ENCODE results near the gene LRP1.
A peak's percentile ranks its signal among the peaks of the same experiment; 100 is the strongest.

LRP1 gene

DNA sequence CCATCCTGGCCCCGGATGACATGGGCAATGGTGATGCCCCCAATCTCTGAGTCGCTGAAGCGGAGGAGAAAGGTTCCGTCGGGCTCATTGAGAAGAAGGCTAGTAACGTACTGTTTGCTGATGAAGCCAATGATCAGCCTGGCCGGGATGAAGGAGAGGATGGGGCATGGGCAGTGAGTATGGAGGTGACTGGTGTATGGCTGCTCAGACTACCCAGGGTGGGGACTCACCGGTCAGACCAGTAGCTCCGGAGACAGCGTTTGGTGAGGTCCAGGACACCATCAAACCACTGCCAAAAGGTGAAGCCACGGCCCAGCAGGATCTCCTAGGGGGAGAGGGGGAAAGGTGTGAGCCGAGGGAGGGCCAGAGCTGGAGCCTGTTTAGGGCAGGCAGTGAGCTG, 28.5 kb upstream of the LRP1 start:
- no peaks in the 10 kb centered on the region for H3K4me1 ChIP-seq
- H3K36me3 ChIP-seq (replicated peaks) = peaks cover 18% of the 10 kb centered on the region
- in situ Hi-C loops (cut with MboI; ENCODE audit: low sequenced_read_pairs) = no loop called here
- H3K4me3 ChIP-seq = no peak overlapping the region
- no peaks in the 10 kb centered on the region for H3K27me3 ChIP-seq (ENCODE audit: low read depth)
- H3K9me3 ChIP-seq = no peaks in the 10 kb centered on the region
- no peak for DNase-seq (ENCODE audit: low spot score in 2 of 2)

DNA sequence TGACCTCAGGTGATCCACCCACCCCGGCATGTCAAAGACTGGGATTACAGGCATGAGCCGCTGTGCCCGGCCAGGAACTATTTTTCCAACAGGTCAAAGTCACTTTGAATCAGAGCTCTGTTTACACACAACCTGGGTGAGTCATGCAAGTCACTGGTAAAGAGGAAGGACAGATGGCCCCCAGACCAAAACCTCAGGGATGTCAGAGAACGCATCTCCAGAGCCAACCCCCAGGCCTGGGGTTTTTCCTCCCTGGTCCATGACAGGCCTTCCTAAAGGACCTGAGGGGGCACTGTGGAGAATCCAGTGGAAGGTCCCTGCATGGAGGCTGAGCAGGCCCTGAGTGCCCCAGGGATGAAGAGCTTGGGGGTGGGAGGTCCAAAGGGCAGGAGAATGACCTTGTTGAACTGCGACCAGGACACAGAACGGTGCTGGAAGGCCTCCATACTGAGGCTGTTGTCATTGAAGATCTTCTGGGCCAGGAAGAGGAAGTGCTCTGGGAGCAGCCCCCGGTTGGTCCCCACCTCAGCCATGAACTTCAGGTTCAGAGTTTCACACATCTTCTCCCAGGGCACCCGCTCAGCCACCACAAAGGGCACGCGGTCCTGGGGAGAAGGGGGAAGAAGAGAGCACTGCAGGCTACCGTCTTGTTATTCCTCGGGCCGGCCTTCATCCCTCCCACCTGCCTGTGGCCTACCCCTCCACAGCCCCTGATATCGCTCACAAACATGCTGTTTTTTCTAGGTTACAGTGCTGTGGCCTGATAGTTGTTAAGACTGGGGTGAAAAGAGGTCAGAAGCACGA, 26.2 kb upstream of the LRP1 start:
- H3K9me3 ChIP-seq = no peaks in the 10 kb centered on the region
- DNase-seq (ENCODE audit: low spot score in 2 of 2) = no peak
- H3K4me3 ChIP-seq = no peak overlapping the region
- in situ Hi-C loops (cut with MboI; ENCODE audit: low sequenced_read_pairs) = no loop called here
- no peaks in the 10 kb centered on the region for H3K4me1 ChIP-seq
- no peaks in the 10 kb centered on the region for H3K27me3 ChIP-seq (ENCODE audit: low read depth)
- H3K36me3 ChIP-seq (replicated peaks) = peaks cover 12% of the 10 kb centered on the region

DNA sequence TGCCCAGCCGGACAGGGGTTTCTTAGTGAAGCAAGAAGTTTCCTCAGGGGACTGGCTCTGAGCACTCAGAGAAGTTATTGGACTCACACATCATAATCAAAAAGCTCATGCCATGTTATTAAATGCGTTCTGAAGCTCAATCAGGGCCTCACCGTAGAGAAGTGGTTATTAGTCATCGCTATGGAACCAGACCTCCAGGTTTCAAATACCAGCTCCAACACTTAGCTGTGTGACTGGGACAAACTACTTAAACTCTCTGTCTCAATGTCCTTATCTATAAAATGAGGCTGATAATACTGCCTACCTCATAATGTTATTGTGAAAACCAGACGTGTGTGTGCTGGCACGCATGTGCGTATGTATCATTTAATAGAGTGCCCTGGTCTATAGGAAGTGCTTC, 24.4 kb upstream of the LRP1 start:
- Histone ChIP-seq H3K4me1 (no peaks in the 10 kb centered on the region; the same call in 1 of the 2 replicates), H3K36me3 (replicated peaks) (peaks cover 13% of the 10 kb centered on the region), H3K4me3 (no peak overlapping the region), H3K27me3 (ENCODE audit: low read depth) (no peaks in the 10 kb centered on the region), H3K9me3 (no peaks in the 10 kb centered on the region)
- in situ Hi-C loops (cut with MboI; ENCODE audit: low sequenced_read_pairs) = no loop called here
- no peak for DNase-seq (ENCODE audit: low spot score in 2 of 2)

DNA sequence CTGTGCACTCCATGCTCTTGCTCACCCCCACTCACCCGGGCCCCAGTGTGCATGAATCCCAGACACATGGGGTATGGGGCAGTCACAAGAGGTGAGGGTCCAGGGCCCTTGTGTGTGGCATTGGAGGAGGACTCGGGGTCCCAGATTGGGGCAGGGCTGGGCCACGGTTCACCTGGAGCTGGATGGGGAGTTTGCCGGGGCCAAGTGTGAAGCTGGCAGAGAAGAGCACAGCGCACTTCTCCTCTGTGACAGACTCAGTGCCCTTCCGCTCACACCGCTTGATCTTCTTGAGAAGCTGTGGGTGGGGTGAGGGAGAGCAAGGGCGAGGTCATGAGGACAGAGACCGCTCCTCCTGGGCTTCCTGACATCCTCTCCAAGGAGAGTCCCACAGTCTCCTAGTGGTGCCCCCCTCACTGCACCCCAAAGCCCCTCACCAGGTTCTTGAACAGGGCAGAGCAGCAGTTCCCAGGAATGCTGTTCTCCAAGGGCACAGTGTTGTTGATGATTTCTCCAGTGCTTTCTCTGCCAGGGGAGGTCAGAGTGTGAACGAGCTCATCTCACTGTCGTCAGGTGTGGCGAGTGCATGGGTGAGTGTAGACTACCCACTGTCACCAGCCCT, 23.9 kb upstream of the LRP1 start:
- in situ Hi-C loops (cut with MboI; ENCODE audit: low sequenced_read_pairs) = no loop called here
- Histone ChIP-seq H3K27me3 (ENCODE audit: low read depth) (no peaks in the 10 kb centered on the region), H3K9me3 (no peaks in the 10 kb centered on the region), H3K4me3 (no peak overlapping the region), H3K4me1 (peaks cover 4% of the 10 kb centered on the region), H3K36me3 (replicated peaks) (peaks cover 13% of the 10 kb centered on the region)
- no peak for DNase-seq (ENCODE audit: low spot score in 2 of 2)

DNA sequence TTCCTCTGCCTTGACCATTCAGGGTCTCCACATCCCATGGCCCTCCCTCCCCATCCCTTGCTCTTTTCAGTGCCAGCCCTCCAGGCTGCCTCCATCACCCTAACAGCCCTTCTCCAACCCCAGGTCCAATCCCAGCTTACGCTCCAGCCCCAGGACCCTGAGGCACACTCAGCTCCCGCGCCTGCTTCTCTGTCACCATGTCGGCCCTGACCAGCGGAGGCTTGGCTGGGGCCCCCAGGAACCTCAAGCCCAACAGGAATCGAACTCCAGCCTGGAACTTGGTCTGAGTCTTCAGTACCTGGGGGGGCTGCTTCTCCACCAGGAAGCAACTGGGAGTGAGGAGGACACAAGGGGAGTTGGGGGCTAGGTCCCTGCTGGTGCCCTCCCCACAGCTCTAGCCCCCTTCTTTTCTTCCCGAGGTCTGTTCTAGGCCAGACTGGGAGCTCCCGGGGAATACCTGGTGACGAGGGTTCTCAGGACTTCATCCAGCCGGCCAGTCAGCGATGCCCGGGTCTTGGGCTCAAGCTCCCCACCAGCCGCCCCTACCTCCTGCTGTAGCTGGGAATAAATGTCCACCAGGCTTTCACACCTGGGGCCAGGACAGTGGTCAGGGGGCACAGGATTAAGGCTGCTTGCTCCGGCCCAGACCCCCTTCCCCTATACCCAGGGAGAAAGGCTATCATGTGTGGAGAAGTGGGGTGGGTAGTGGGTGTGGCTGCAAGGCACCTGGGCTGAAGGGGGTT, 23.1 kb upstream of the LRP1 start:
- no peak overlapping the region for H3K4me3 ChIP-seq
- H3K4me1 ChIP-seq = peaks cover 11% of the 10 kb centered on the region
- no peak for DNase-seq (ENCODE audit: low spot score in 2 of 2)
- in situ Hi-C loops (cut with MboI; ENCODE audit: low sequenced_read_pairs) = no loop called here
- H3K9me3 ChIP-seq = no peaks in the 10 kb centered on the region
- peaks cover 13% of the 10 kb centered on the region for H3K36me3 ChIP-seq (replicated peaks)
- H3K27me3 ChIP-seq (ENCODE audit: low read depth) = no peaks in the 10 kb centered on the region

DNA sequence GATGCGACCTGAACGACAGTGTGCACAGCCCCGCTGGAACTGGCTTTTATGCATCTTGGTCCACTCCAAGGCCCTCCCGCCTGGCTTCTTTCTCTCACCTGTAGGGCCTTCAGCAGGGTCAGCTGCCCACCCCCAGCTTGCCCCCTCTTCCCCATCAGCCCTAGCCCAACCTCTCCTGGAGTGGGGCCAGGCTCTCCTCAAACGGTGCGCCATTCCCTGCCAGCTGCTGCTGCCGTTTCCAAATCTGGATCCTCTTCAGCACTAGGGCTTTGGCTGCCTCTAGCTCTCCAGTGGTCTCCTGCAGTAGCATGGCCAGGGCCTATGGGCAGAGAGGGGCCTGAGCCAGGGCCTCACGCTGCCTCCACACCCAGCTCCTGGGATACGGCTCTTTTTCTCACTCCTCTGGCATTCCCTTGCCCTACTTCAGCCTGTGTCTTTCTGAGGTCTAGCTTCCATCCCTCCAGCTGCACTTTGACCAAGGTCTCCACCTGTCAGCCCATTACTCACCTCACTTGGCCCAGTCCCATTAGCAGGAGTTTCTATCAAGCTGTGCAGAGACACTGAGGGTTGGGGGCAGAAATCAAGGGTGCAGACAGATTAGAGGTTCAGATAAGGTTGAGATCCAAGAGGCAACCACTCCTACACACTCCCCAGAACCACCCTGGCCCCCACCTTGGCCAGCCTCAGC, 22.1 kb upstream of the LRP1 start:
- H3K4me1 ChIP-seq = peaks cover 19% of the 10 kb centered on the region
- in situ Hi-C loops (cut with MboI; ENCODE audit: low sequenced_read_pairs) = no loop called here
- H3K4me3 ChIP-seq = no peak overlapping the region
- H3K27me3 ChIP-seq (ENCODE audit: low read depth) = no peaks in the 10 kb centered on the region
- DNase-seq (ENCODE audit: low spot score in 2 of 2) = no peak
- no peaks in the 10 kb centered on the region for H3K9me3 ChIP-seq
- peaks cover 13% of the 10 kb centered on the region for H3K36me3 ChIP-seq (replicated peaks)

DNA sequence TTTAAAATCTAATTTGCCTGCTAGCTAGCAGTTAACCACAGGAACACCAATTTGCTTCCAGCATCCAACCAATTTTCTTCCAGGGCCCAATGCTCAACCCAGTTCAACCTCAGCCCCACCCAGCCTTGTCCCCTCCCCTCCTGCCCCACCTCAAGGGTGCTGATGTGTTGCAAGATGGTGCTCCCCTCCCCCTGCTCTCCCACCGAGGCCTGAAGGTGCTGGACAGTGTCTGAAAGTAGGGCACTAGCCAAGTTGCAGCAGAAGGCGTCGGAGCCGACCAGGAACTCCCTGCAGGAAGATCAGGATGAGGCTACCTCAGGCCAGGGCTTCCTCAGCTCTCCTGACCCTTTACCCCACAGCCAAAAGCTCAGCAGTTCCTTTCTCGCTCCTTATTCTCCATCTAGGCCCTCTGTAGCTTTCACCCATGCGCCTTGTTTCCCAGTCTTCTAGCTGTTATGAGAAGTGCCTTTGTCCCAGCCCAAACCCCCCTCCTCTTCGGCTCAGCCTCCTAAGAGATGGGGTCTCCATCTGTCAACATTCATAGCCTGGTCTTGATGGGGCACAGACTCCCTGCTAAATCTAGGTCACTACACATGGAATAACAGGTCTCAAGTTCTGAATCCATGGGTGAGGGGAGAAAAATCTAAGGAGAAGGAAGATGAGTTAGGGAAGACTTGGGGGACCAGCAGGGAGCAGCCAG, 20.7 kb upstream of the LRP1 start:
- H3K4me1 ChIP-seq = peaks cover 31% of the 10 kb centered on the region
- DNase-seq (ENCODE audit: low spot score in 2 of 2) = no peak
- H3K9me3 ChIP-seq = no peaks in the 10 kb centered on the region
- in situ Hi-C loops (cut with MboI; ENCODE audit: low sequenced_read_pairs) = no loop called here
- no peak overlapping the region for H3K4me3 ChIP-seq
- peaks cover 13% of the 10 kb centered on the region for H3K36me3 ChIP-seq (replicated peaks)
- no peaks in the 10 kb centered on the region for H3K27me3 ChIP-seq (ENCODE audit: low read depth)

DNA sequence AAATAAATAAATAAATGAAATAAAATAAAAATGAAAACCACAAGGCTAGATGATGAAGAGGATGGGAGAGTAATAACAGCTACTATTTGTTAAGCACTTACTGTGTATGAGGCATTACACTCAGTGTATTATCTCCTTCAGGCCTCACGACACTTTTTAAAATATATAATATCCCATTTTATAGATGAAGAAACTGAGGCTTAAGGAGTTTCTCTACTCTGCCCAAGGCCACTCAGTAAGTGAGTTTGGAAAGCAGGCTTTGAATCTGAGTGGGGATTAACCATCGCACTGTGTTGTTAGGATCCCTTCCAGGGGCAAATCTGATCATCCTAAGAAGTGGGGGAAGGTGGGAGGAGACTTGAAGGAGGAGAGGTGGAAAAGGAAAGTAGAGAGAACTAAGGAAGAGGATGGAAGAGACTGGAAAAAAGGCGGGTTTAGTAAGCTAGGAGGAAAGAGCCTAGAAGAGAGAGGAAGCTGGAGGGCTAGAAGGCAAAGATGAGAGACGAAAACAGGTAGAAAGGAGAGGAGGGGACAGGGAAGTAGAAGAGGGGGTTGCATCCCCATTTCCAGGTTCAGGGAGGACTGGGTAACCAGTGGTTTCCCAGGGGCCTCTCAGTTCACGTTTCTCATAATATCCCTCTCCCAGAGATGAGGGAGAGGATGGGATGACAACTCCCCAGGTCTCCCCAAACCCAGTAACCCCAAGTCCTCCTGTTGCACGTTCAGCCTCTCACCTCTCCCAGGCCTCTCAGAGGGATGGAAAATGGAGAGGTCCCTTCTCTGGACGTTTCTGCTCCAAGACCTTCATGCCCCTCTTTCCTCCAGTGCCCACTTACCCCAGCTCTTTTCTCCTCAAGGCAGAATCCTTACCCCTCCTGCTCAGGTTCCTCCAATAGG, 18.8 kb upstream of the LRP1 start:
- peaks cover 10% of the 10 kb centered on the region for H3K36me3 ChIP-seq (replicated peaks)
- no peaks in the 10 kb centered on the region for H3K9me3 ChIP-seq
- H3K27me3 ChIP-seq (ENCODE audit: low read depth) = no peaks in the 10 kb centered on the region
- H3K4me1 ChIP-seq = peaks cover 31% of the 10 kb centered on the region
- in situ Hi-C loops (cut with MboI; ENCODE audit: low sequenced_read_pairs) = loop anchor here (5.0 to 10.0 kb wide), 3 partner anchors 42 to 345 kb away; partner anchors contain the start of gene HSD17B6
- H3K4me3 ChIP-seq = peak overlapping the region; percentile 32
- no peak for DNase-seq (ENCODE audit: low spot score in 2 of 2)

DNA sequence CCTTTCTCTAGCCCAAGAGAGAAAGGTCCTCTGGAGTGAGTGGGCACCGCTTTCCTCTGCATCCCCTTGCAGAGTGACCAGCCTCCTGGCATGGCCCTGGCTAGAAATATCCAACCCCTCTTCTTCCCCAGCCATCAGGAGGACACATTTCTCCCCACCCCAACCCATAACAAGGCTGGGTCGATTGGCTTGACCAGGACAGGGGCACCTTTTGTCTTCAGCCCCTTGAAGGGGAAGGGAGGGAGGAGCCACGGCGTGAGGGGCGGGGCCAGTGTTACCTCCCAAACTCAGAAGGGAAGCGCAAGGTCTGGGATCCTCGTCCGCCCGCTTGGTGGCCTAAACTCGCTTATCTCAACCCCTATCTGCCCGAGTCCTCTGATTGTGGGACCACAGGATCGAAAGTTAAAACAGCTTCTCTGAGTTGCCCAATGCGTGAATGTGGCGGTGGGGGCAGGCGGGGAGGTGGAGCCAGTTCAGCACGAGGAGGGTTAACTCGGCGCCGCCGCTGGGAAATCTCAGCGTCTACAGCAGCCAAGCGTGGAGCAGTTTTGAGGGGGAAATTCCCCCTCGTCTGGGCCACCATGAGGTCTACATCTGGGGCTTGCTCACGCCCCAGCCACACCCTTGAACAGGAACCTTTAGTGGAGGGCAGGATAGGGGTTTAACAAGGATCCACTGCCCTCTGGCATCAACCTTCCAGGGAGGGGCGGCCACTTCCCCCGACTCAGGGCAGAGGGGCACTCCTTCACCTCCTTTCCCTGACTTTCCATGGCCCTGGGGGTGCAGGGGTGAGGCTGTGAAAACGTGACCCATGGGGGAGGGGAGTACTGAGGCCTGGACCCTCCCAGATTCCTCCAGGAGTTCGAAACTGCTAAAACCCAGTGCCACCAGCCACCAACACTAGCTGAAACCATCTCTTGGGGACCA, 17.9 kb upstream of the LRP1 start:
- DNase-seq (ENCODE audit: low spot score in 2 of 2) = peak; percentile 79 to 92
- Histone ChIP-seq H3K27me3 (ENCODE audit: low read depth) (no peaks in the 10 kb centered on the region), H3K36me3 (replicated peaks) (peaks cover 8% of the 10 kb centered on the region; the same call in 1 of the 2 replicates), H3K4me1 (peaks cover 31% of the 10 kb centered on the region), H3K4me3 (peak overlapping the region; percentile 32), H3K9me3 (no peaks in the 10 kb centered on the region)
- in situ Hi-C loops (cut with MboI; ENCODE audit: low sequenced_read_pairs) = loop anchor here (5.0 to 10.0 kb wide), 3 partner anchors 43 to 346 kb away; partner anchors contain the start of gene HSD17B6

DNA sequence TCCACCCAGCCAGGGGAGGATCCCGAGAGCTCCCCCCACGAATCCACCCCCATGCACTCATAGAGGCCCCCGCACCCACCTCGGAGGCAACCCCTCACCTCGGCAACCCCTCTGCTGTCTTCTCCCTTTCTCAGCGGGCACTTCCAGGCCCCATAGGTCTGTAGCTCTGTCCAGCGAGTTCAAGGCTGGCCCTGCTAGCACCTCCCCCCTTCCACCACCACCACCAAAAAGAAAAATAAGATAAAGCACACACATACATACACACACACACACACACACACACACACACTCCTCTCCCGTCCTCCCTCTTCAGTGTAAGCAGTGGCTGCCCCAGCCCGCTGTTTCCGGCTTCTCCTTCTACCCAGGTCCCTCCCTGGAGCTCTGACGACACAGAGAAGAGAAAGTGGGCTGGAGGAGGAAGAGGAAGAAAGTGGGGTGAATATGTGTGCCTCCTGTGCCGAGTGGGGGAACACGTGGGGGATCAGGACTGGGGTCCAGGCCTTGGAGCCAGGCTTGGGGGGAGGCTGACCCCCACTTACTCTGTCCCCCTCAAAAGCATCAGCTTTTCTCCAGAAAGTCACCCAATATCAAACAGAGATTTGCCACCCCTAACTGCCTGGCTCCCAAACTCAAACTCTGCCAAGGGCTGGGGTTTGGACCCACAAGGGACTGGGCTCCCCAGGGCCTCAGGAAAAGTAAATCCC, 17.1 kb upstream of the LRP1 start, which contains the start of gene STAT6:
STAT6 (minus strand) TSS at position 332 of the 704 bp plus-strand sequence. CDS start 3,084 bp downstream, outside the sequence.
- Histone ChIP-seq H3K4me1 (peaks cover 31% of the 10 kb centered on the region), H3K4me3 (peak within 1 kb of the TSS; percentile 32), H3K27me3 (ENCODE audit: low read depth) (no peaks in the 10 kb centered on the region), H3K9me3 (no peaks in the 10 kb centered on the region), H3K36me3 (replicated peaks) (peaks cover 7% of the 10 kb centered on the region; the same call in 1 of the 2 replicates)
- DNase-seq (ENCODE audit: low spot score in 2 of 2) = peak; percentile 58 to 76
- in situ Hi-C loops (cut with MboI; ENCODE audit: low sequenced_read_pairs) = loop anchor here (5.0 to 10.0 kb wide), 3 partner anchors 44 to 346 kb away; partner anchors contain the start of gene HSD17B6

Measured in HAP-1 (cell line).